Measurements from ENCODE around the gene PRSS3.
"Not testable (repeated sequence)": the region's sequence is repeated elsewhere in the genome, so short reads cannot be mapped to it uniquely, and the experiment has no call there.

PRSS3 gene

DNA sequence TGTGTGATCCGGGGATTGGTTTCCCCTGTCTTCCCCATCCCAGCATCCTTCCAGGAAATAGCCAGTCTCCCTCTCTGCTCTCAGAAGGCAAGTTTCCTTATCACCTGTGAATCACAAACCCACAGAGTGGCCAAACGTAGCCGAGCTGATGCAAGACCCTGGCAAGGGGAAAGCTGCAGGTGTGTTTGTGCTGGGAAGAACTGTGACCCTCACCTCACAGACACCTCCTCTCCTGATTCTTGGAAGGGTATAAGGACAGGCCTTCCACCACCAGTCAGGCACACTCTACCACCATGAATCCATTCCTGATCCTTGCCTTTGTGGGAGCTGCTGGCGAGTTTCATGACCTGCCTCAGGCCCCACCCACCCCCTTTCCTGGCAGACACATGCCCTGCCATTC is at the start of gene PRSS3:
Gene PRSS3, plus strand, starts transcription at position 281 of the 400 bp plus-strand sequence. Its CDS starts 13 bp downstream, at position 294.
- no peak within 1 kb of the TSS for H3K9ac ChIP-seq (ENCODE audit: low read depth, low read length)
- H3K9me3 ChIP-seq (ENCODE audit: control insufficient read depth, insufficient read depth, low read length) = no peaks in the 10 kb centered on the region
- H3K36me3 ChIP-seq (ENCODE audit: insufficient read depth, low read length) = no peaks in the 10 kb centered on the region
- peaks cover 10% of the 10 kb centered on the region for H3K4me1 ChIP-seq (ENCODE audit: insufficient read depth, low read length)

DNA sequence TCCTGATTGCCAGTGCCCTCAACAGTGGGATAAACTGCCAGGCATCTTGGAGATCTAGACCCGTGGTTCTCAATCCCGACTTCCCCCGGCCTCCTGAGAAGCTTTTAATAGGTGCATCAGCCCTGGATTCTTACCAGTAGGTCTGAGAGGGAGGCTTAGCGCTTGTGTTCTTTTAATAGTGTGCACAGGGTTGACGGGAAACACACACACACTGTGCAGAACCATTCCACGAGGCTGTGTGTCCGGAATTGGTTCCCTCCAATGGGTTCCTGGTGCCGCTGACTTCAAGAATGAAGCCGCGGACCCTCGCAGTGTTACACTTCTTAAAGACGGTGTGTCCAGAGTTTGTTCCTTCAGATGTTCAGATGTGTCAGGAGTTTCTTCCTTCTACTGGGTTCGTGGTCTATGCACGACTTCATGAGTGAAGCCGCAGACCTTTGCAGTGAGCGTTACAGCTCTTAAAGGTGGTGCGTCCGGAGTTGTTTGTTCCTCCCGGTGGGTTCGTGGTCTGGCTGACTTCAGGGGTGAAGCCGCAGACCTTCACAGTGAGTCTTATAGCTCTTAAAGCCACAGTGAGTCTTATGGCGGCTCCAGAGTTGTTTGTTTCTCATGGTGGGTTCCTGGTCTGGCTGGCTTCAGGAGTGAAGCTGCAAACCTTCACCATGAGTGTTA is 46.6 kb upstream of the PRSS3 start:
- Histone ChIP-seq H3K9me3 (ENCODE audit: control insufficient read depth, insufficient read depth, low read length) (no peaks in the 10 kb centered on the region), H3K4me1 (ENCODE audit: insufficient read depth, low read length) (peaks cover 3% of the 10 kb centered on the region; the same call in 1 of the 2 replicates), H3K9ac (ENCODE audit: low read depth, low read length) (no peak overlapping the region), H3K36me3 (ENCODE audit: insufficient read depth, low read length) (no peaks in the 10 kb centered on the region)

DNA sequence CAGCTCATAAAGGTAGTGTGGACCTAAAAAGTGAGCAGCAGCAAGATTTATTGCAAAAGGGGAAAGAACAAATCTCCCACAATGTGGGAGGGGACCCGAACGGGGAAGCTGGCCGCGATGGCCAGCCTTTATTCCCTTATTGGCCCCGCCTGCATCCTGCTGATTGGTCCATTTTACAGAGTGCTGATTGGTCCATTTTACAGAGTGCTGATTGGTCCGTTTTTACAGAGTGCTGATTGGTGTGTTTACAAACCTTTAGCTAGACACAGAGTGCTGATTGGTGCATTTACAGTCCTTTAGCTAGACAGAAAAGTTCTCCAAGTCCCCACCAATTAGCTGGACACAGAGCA is 46.1 kb upstream of the PRSS3 start:
- H3K9me3 ChIP-seq (ENCODE audit: control insufficient read depth, insufficient read depth, low read length); H3K36me3 ChIP-seq (ENCODE audit: insufficient read depth, low read length); H3K4me1 ChIP-seq (ENCODE audit: insufficient read depth, low read length); H3K9ac ChIP-seq (ENCODE audit: low read depth, low read length): not testable (repeated sequence)

DNA sequence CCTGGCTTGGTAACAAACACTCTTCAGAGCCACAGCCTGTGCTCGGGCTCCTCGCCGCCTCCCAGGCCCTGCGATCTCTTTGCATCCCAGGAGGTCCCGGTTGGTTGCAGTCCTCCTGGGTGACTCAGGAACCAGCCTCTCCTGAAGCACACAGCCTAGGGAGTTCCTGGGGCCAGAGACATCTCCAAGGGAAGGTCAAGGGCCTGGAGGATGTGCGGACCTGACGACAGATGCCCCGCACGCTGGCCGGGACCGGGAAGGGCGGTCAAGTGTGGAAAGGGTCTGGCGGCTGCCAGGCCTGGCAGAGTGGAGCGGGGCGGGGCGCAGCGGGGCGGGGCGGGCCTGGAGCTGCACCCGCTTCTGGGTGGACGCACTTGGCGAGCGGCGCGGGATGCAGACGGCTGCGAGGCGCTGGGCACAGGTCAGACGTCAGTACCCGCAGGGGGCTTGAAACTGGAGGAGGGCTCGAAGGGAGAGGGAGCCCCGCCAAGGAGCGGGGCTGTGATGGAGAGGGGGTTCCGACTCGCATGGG is 45.0 kb upstream of the PRSS3 start:
- peaks cover 3% of the 10 kb centered on the region; the same call in 1 of the 2 replicates for H3K4me1 ChIP-seq (ENCODE audit: insufficient read depth, low read length)
- no peaks in the 10 kb centered on the region for H3K9me3 ChIP-seq (ENCODE audit: control insufficient read depth, insufficient read depth, low read length)
- H3K36me3 ChIP-seq (ENCODE audit: insufficient read depth, low read length) = no peaks in the 10 kb centered on the region
- peak overlapping the region; percentile 57; the same call in 1 of the 2 replicates for H3K9ac ChIP-seq (ENCODE audit: low read depth, low read length)

DNA sequence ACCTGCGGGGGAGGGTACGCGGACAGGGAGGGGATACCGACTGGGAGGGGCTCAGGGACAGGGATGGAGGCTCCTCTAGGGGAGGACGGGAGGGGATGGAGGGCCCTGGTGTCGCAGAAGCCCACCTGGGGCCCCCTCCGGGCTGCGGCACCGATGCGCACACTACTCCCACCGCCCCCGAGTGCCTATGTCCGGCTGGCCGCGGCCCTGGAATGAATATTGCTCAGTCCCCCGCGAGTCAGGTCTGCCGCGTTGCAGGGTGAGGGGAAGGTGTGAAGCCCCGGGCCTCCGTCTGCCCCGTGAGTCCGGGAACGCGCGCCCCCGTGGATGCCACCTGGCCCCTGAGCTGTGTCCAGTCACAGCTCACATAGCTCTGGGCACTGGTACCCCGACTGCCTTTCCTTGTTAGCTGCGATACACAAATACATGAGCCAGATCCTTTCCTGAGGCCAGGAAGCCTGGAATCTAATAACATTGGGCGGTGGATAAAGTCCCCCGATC is 44.5 kb upstream of the PRSS3 start:
- Histone ChIP-seq H3K9me3 (ENCODE audit: control insufficient read depth, insufficient read depth, low read length) (no peaks in the 10 kb centered on the region), H3K36me3 (ENCODE audit: insufficient read depth, low read length) (no peaks in the 10 kb centered on the region), H3K9ac (ENCODE audit: low read depth, low read length) (peak overlapping the region; percentile 57; the same call in 1 of the 2 replicates), H3K4me1 (ENCODE audit: insufficient read depth, low read length) (peaks cover 3% of the 10 kb centered on the region; the same call in 1 of the 2 replicates)

DNA sequence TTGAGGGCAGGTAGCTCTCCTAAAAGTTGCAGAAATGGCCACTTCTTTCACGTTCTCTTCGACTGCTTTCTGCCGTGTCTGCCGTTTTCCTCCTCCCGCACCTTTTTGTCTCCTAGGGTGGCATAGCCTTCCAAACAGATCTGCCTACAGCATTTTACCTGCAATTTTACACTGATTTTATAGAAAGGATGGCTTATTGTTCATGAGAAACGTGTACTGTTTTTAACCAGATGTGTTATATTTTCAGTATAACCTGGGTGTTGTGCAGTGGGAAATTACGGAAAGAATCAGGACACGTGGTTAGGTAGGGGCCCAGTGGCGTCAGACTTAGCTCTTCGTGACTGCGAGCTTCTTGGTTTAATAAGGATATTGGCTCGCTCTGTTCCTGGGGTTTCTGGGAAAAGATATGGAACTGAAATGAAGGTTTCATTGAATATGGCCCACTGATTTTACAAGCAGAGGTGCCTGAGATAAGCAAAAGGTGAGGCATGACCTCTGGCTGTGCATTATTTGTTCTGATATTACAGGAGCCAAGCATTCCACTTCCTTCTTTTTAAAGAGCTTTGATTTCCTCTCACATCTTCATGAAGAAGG is 43.7 kb upstream of the PRSS3 start:
- H3K36me3 ChIP-seq (ENCODE audit: insufficient read depth, low read length) = no peaks in the 10 kb centered on the region
- H3K9me3 ChIP-seq (ENCODE audit: control insufficient read depth, insufficient read depth, low read length) = no peaks in the 10 kb centered on the region
- peaks cover 3% of the 10 kb centered on the region; the same call in 1 of the 2 replicates for H3K4me1 ChIP-seq (ENCODE audit: insufficient read depth, low read length)
- no peak overlapping the region for H3K9ac ChIP-seq (ENCODE audit: low read depth, low read length)

DNA sequence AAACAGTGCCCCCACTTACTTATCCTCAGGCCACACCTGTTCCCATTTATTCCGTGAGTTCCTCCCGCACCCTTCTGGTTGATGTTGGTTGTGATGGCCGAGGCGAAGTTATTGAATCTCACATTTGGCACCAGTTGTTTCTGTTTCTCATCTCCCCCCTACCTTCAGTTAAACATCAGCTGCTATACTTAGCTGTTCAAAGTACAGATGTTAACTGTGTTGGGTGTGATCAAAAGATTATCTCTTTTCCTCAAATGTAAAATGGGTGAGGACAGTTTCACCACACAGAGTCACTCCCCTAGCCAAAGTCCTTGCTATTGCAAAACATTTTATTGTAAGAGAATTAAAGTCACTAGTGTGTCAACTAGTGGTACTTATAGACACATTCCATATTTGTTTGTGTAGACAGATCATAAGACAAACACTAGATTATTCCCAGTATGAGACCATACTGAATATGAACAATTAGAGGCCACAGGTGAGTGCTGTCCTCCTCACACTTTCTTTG is 43.2 kb upstream of the PRSS3 start:
- no peaks in the 10 kb centered on the region for H3K9me3 ChIP-seq (ENCODE audit: control insufficient read depth, insufficient read depth, low read length)
- no peaks in the 10 kb centered on the region for H3K36me3 ChIP-seq (ENCODE audit: insufficient read depth, low read length)
- no peak overlapping the region for H3K9ac ChIP-seq (ENCODE audit: low read depth, low read length)
- peaks cover 3% of the 10 kb centered on the region; the same call in 1 of the 2 replicates for H3K4me1 ChIP-seq (ENCODE audit: insufficient read depth, low read length)

DNA sequence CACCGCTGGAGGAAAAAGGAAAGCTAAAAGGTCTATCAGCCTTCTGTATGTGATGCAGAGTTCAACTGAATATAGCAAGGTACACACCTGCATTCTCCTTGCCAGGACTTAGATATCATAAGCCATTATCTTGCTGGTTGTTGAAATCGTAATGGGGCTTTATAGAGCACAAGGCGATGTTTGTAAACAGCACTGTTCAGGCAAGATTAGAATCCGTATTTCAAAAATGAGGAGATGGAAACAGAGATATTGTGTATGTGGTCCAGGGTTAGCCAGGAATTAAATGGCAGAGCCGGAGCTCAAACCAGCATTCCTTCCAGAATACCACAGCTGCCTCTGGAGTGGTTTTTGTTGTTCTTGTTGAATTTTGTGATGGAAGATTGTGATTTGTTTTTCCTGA is 42.6 kb upstream of the PRSS3 start:
- not testable (repeated sequence) for H3K9me3 ChIP-seq (ENCODE audit: control insufficient read depth, insufficient read depth, low read length)

DNA sequence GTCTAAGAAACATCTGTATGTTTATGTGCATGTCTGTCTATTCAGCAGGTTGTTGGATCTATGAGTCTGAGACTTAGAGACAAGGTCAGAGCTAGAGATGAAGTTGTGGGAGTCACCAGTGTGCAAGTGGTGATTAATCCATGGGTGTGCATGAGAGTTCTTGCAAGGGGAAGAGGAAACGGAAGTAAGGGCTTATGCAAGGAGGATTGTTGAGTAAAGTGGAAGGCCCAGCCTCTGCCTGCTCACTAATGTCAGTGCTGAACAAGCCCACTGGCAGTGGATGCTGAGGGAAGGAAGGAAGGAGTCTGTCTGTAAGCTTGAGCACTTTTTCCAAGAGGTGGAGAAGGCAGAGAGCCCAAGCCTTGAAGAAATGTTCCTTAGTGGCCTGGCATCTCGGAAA is 35.7 kb upstream of the PRSS3 start:
- not testable (repeated sequence) for H3K36me3 ChIP-seq (ENCODE audit: insufficient read depth, low read length)

More for the DNA sequence above, 42.6 kb upstream of the PRSS3 start:
- H3K36me3 ChIP-seq (ENCODE audit: insufficient read depth, low read length); H3K4me1 ChIP-seq (ENCODE audit: insufficient read depth, low read length); H3K9ac ChIP-seq (ENCODE audit: low read depth, low read length): not testable (repeated sequence)

DNA sequence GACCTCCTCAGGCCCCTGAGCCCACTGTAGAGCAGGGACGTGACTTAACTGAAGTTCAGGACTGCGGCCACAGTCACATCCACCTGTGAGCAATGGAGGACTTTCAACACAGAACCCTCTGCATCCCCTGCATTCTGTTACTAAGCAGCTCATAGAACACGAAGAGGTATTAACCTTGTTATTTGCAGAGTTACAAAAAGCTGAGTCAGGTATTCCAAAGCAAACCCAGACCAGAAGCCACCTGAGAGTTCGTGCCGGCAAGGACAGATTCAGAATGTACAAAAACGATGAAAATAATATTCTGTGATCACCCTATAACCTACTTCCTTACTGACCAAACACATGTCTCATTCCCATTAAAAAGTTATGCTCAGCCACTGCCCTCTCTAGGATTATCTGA is 33.0 kb upstream of the PRSS3 start:
- Histone ChIP-seq H3K9ac (ENCODE audit: low read depth, low read length) (no peak overlapping the region), H3K9me3 (ENCODE audit: control insufficient read depth, insufficient read depth, low read length) (no peaks in the 10 kb centered on the region; the same call in 1 of the 2 replicates), H3K4me1 (ENCODE audit: insufficient read depth, low read length) (no peaks in the 10 kb centered on the region), H3K36me3 (ENCODE audit: insufficient read depth, low read length) (no peaks in the 10 kb centered on the region)

More for the DNA sequence above, 35.7 kb upstream of the PRSS3 start:
- H3K9me3 ChIP-seq (ENCODE audit: control insufficient read depth, insufficient read depth, low read length); H3K4me1 ChIP-seq (ENCODE audit: insufficient read depth, low read length); H3K9ac ChIP-seq (ENCODE audit: low read depth, low read length): not testable (repeated sequence)

DNA sequence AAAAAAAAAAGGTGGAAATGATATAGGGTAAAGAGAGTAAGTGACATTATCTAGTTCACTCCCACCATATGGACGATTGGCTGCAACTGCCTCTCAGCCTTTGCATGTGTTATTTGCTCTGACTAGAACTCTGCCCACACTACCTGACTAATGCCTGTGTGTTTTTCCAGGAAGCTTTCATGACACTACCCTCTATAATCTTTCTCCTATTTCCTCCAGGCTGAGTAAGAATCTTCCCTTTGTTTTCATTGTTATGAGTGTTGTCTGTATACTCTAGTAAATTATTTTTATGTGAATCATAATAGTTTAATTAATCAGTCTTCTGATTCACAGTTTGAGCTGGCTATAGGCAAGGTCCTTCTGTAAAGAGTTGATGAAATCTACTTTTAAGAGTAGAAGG is 31.7 kb upstream of the PRSS3 start:
- H3K9ac ChIP-seq (ENCODE audit: low read depth, low read length); H3K4me1 ChIP-seq (ENCODE audit: insufficient read depth, low read length); H3K36me3 ChIP-seq (ENCODE audit: insufficient read depth, low read length); H3K9me3 ChIP-seq (ENCODE audit: control insufficient read depth, insufficient read depth, low read length): not testable (repeated sequence)

DNA sequence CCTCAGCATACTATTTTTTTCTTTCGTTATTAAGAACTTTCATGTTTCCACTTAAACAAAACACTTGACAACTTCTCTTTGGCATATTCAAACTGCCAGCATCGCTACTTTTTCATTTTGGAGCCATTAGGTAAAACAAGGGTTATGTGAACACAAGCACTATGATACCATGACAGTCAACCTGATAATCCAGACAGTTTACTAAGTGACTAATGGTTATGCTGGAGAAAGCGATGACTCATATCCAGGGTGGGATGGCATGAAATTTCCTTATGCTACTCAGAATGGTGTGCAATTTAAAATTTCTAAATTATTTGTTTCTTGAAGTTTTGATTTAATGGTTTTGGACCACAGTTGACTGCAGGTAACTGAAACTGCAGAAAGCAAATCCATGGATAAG is 29.9 kb upstream of the PRSS3 start:
- Histone ChIP-seq H3K4me1 (ENCODE audit: insufficient read depth, low read length) (no peaks in the 10 kb centered on the region), H3K9ac (ENCODE audit: low read depth, low read length) (no peak overlapping the region), H3K36me3 (ENCODE audit: insufficient read depth, low read length) (no peaks in the 10 kb centered on the region), H3K9me3 (ENCODE audit: control insufficient read depth, insufficient read depth, low read length) (no peaks in the 10 kb centered on the region)

DNA sequence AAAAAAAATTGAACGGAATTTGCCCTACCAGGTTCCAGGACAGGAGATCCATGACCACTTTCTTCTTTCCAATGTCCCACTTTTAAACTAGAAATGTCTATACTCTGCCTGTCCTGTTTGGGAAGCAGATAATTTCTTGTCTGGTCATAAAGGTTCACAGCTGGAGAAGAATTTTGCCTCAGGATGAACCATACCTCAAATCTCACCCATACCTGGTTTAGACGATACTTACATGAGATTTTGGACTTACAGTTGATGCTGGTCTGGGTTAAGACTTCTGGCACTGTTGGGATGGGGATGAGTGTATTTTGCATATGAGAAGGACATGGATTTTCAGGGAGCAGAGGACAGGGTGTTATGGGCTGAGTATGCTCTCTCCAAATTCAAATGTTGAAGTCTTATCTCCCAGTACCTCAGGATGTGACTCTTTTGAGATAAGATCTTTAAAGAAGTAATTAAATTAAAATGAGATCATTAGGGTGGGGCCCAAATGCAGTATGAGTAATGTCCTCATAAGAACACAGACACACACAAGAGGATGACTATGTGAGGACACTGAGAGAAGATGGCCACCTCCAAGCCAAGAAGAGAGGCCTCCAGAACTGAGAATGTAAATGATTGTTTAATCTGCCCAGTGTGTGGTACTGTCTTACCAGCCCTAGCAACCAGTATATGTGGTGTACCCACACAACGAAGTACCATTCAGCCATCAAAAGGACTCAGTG is 25.0 kb upstream of the PRSS3 start:
- H3K9ac ChIP-seq (ENCODE audit: low read depth, low read length); H3K4me1 ChIP-seq (ENCODE audit: insufficient read depth, low read length); H3K36me3 ChIP-seq (ENCODE audit: insufficient read depth, low read length); H3K9me3 ChIP-seq (ENCODE audit: control insufficient read depth, insufficient read depth, low read length): not testable (repeated sequence)

DNA sequence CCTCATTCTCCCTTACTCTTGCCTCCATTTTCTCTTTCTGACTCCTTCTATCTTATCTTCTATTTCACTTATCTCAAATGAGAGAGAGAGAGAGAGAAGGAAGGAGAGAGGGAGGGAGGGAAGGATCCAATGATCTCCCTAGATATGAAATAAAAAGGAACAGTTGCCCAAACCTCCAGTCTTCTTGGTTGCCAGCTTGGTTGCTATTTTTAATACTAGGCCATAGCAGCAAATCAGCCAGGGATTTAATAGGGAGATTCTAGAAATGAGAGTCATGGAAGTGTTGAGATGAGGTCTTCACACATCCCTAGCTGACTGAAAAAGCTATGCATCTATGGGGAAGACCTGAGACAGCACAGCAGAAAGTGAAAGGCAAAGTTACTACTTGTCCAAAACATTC is 22.2 kb upstream of the PRSS3 start:
- H3K9me3 ChIP-seq (ENCODE audit: control insufficient read depth, insufficient read depth, low read length); H3K9ac ChIP-seq (ENCODE audit: low read depth, low read length); H3K36me3 ChIP-seq (ENCODE audit: insufficient read depth, low read length); H3K4me1 ChIP-seq (ENCODE audit: insufficient read depth, low read length): not testable (repeated sequence)

Measured in ES-I3 (cell line).